ENCODE measurements around the gene LPP. TPM values are rescaled to one million over a fixed set of nuclear protein-coding genes. Genes with fewer than 3 reads are reported as not detected.

The LPP gene
- total RNA-seq, 4 donors from 2014 or later: 45.9 to 81.1 (median 63.0) TPM

- intact Hi-C loops (cut with DNase I; ENCODE audit: low total_unique reads): no loop called here
- DNase-seq (ENCODE audit: low spot score in 2 of 2): no peak
- TF ChIP-seq CTCF (IDR thresholded peaks at IDR 0.05) (no peak), POLR2A (IDR thresholded peaks at IDR 0.05) (no peak)
- 97 to 98% methylated on average over 5 of the region's 5 CpGs for WGBS, 2 donors
- no peak overlapping the region for H3K4me3 ChIP-seq (ENCODE audit: low read depth, poor library complexity, severe bottlenecking)
Measured at GRCh38 chr3:188133219-188133618, 20.7 kb upstream of the LPP start.

- no peak overlapping the region for H3K4me3 ChIP-seq (ENCODE audit: low read depth, poor library complexity, severe bottlenecking)
- intact Hi-C loops (cut with DNase I; ENCODE audit: low total_unique reads): no loop called here
- DNase-seq (ENCODE audit: low spot score in 2 of 2): no peak
- TF ChIP-seq CTCF (IDR thresholded peaks at IDR 0.05) (no peak), POLR2A (IDR thresholded peaks at IDR 0.05) (no peak)
- 95% methylated on average over 6 of the region's 6 CpGs for WGBS, 2 donors
Measured at GRCh38 chr3:188133646-188134045, 20.3 kb upstream of the LPP start.

GRCh38 chr3:188134079-188134478 is 19.9 kb upstream of the LPP start:
- TF ChIP-seq POLR2A (IDR thresholded peaks at IDR 0.05): no peak
- TF ChIP-seq CTCF (IDR thresholded peaks at IDR 0.05): no peak
- H3K4me3 ChIP-seq (ENCODE audit: low read depth, poor library complexity, severe bottlenecking): no peak overlapping the region
- 81 to 89% methylated on average over 1 of the region's 1 CpG for WGBS, 2 donors
- no peak for DNase-seq (ENCODE audit: low spot score in 2 of 2)
- intact Hi-C loops (cut with DNase I; ENCODE audit: low total_unique reads): no loop called here

GRCh38 chr3:188134856-188135255 is 19.1 kb upstream of the LPP start:
- no peak for TF ChIP-seq POLR2A (IDR thresholded peaks at IDR 0.05)
- TF ChIP-seq CTCF (IDR thresholded peaks at IDR 0.05): no peak
- DNase-seq (ENCODE audit: low spot score in 2 of 2): no peak
- intact Hi-C loops (cut with DNase I; ENCODE audit: low total_unique reads): no loop called here
- no peak overlapping the region for H3K4me3 ChIP-seq (ENCODE audit: low read depth, poor library complexity, severe bottlenecking)
- WGBS, 2 donors: 95 to 96% methylated on average over 1 of the region's 1 CpG

- intact Hi-C loops (cut with DNase I; ENCODE audit: low total_unique reads): no loop called here
- WGBS, 2 donors: 86 to 90% methylated on average over 5 of the region's 5 CpGs
- no peak for DNase-seq (ENCODE audit: low spot score in 2 of 2)
- TF ChIP-seq CTCF (IDR thresholded peaks at IDR 0.05) (no peak), POLR2A (IDR thresholded peaks at IDR 0.05) (no peak)
- H3K4me3 ChIP-seq (ENCODE audit: low read depth, poor library complexity, severe bottlenecking): no peak overlapping the region
Measured at GRCh38 chr3:188135271-188135670, 18.7 kb upstream of the LPP start.

GRCh38 chr3:188137051-188137450 is 16.9 kb upstream of the LPP start:
- 25 to 26% methylated on average over 1 of the region's 1 CpG for WGBS, 2 donors
- no peak for DNase-seq (ENCODE audit: low spot score in 2 of 2)
- H3K4me3 ChIP-seq (ENCODE audit: low read depth, poor library complexity, severe bottlenecking): no peak overlapping the region
- intact Hi-C loops (cut with DNase I; ENCODE audit: low total_unique reads): no loop called here
- TF ChIP-seq CTCF (IDR thresholded peaks at IDR 0.05) (no peak), POLR2A (IDR thresholded peaks at IDR 0.05) (no peak)
